Measurements from ENCODE around the gene LDLRAD4. TPM values are rescaled to one million over a fixed set of nuclear protein-coding genes. Genes with fewer than 3 reads are reported as not detected.

LDLRAD4 gene
- total and polyA plus RNA-seq, 8 donors = 2.0 to 47.9 (median 9.0) TPM

GRCh38 chr18:13245481-13246000 lies 27.0 kb downstream of the LDLRAD4 start:
- Histone ChIP-seq H3K4me3 (no peak overlapping the region), H3K9me3 (no peaks in the 10 kb centered on the region), H3K27ac (no peak overlapping the region), H3K4me1 (peaks cover 0 to 6% (median 0%) of the 10 kb centered on the region in 4 donors), H3K27me3 (no peaks in the 10 kb centered on the region), H3K36me3 (no peaks in the 10 kb centered on the region)
- intact Hi-C loops (cut with DNase I; ENCODE audit: low total_unique reads) = no loop called here
- no peak for DNase-seq
- TF ChIP-seq POLR2A (IDR thresholded peaks at IDR 0.05) (no peak), EP300 (IDR thresholded peaks at IDR 0.05) (no peak), POLR2AphosphoS5 (IDR thresholded peaks at IDR 0.05) (no peak)
- WGBS, 5 donors = 66 to 78% (median 70%) methylated on average over 6 of the region's 6 CpGs

- no peak overlapping the region for H3K4me3 ChIP-seq
- H3K27ac ChIP-seq = no peak overlapping the region
- TF ChIP-seq POLR2AphosphoS5 (IDR thresholded peaks at IDR 0.05) = no peak
- TF ChIP-seq CTCF (IDR thresholded peaks at IDR 0.05) = no peak
- no peak for TF ChIP-seq EP300 (IDR thresholded peaks at IDR 0.05)
- TF ChIP-seq POLR2A (IDR thresholded peaks at IDR 0.05) = no peak
- peaks cover 0 to 6% (median 0%) of the 10 kb centered on the region in 4 donors for H3K4me1 ChIP-seq
- H3K9me3 ChIP-seq = no peaks in the 10 kb centered on the region
- no peaks in the 10 kb centered on the region for H3K36me3 ChIP-seq
- H3K27me3 ChIP-seq = no peaks in the 10 kb centered on the region
- intact Hi-C loops (cut with DNase I; ENCODE audit: low total_unique reads) = no loop called here
- 87 to 94% (median 90%) methylated on average over 9 of the region's 9 CpGs for WGBS, 5 donors
- DNase-seq = no peak
Observed at GRCh38 chr18:13246121-13246520, 27.6 kb downstream of the LDLRAD4 start.

- TF ChIP-seq POLR2A (IDR thresholded peaks at IDR 0.05) = no peak
- no peak for TF ChIP-seq CTCF (IDR thresholded peaks at IDR 0.05)
- no peak for TF ChIP-seq POLR2AphosphoS5 (IDR thresholded peaks at IDR 0.05)
- TF ChIP-seq EP300 (IDR thresholded peaks at IDR 0.05) = no peak
- Histone ChIP-seq H3K36me3 (no peaks in the 10 kb centered on the region), H3K27ac (no peak overlapping the region), H3K9me3 (no peaks in the 10 kb centered on the region), H3K4me3 (no peak overlapping the region), H3K27me3 (no peaks in the 10 kb centered on the region), H3K4me1 (peaks cover 0 to 6% (median 0%) of the 10 kb centered on the region in 4 donors)
- no peak for DNase-seq
- intact Hi-C loops (cut with DNase I; ENCODE audit: low total_unique reads) = no loop called here
- WGBS, 5 donors = 84 to 91% (median 86%) methylated on average over 2 to 3 of the region's 3 CpGs
Observed at GRCh38 chr18:13246591-13246990, 28.0 kb downstream of the LDLRAD4 start.

GRCh38 chr18:13247506-13247905 lies 28.9 kb downstream of the LDLRAD4 start:
- WGBS, 5 donors = 94 to 97% (median 95%) methylated on average over 14 of the region's 14 CpGs

More at GRCh38 chr18:13247506-13247905, 28.9 kb downstream of the LDLRAD4 start:
- intact Hi-C loops (cut with DNase I; ENCODE audit: low total_unique reads) = no loop called here
- no peaks in the 10 kb centered on the region for H3K27me3 ChIP-seq
- no peak for TF ChIP-seq POLR2A (IDR thresholded peaks at IDR 0.05)
- no peak for TF ChIP-seq CTCF (IDR thresholded peaks at IDR 0.05)
- TF ChIP-seq EP300 (IDR thresholded peaks at IDR 0.05) = no peak
- no peak for TF ChIP-seq POLR2AphosphoS5 (IDR thresholded peaks at IDR 0.05)
- H3K9me3 ChIP-seq = no peaks in the 10 kb centered on the region
- H3K4me1 ChIP-seq = peaks cover 0 to 6% (median 0%) of the 10 kb centered on the region in 4 donors
- no peak for DNase-seq
- no peak overlapping the region for H3K27ac ChIP-seq
- H3K36me3 ChIP-seq = no peaks in the 10 kb centered on the region
- H3K4me3 ChIP-seq = no peak overlapping the region

Measured in stomach (tissue), 9 donors.